ENCODE data around the gene ITGB3BP.
"Not testable (repeated sequence)": the region's sequence is repeated elsewhere in the genome, so short reads cannot be mapped to it uniquely, and the experiment has no call there.

Gene ITGB3BP, protein sequence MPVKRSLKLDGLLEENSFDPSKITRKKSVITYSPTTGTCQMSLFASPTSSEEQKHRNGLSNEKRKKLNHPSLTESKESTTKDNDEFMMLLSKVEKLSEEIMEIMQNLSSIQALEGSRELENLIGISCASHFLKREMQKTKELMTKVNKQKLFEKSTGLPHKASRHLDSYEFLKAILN

GRCh38 chr1:63522891-63523728, at the start of gene ITGB3BP, which contains the start of gene EFCAB7:
Gene ITGB3BP (minus strand): TSS chr1:63523225. CDS start chr1:63523133, 92 bp downstream.
Gene EFCAB7 (plus strand): TSS chr1:63523525. CDS start chr1:63525573, 2,048 bp downstream.
- peak; percentile 83 for DNase-seq (ENCODE audit: low spot score)

DNA sequence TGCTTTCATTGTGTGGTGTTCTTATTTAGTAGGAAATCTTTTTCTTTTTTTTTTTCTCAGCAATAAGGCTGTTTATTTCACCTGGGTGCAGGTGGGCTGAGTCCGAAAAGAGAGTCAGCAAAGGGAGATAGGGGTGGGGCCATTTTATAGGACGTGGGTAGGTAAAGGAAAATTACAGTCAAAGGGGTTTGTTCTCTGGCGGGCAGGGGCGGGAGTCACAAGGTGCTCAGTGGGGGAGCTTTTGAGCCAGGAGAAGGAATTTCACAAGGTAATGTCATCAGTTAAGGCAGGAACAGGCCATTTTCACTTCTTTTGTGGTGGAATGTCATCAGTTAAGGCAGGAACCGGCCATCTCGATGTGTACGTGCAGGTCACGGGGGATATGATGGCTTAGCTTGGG, 49.7 kb upstream of the ITGB3BP start:
- DNase-seq (ENCODE audit: low spot score) = not testable (repeated sequence)

- no peak for DNase-seq (ENCODE audit: low spot score)
These were observed 46.8 kb upstream of the ITGB3BP start for GRCh38 chr1:63569640-63570316.

DNA sequence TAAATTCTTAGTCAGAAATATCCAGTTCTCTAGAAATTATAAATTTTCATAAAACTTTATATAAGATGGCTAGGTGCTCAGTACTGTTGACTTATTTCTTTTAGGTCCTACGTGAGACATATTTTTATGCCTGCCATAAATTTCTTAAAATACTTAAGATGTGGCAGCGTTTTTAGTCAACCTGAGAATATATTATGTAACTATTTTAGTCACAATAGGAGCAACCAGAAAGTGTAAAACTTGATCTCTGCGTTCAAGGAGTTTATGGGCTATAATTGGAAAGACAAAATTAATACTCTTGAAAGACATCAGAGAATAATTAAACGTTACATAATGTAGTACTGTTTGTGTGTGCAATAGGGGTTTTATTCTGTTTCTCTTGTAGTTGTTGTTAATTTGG, 46.0 kb upstream of the ITGB3BP start:
- DNase-seq (ENCODE audit: low spot score) = no peak

GRCh38 chr1:63563745-63564144, 40.7 kb upstream of the ITGB3BP start:
- no peak for DNase-seq (ENCODE audit: low spot score)

DNA sequence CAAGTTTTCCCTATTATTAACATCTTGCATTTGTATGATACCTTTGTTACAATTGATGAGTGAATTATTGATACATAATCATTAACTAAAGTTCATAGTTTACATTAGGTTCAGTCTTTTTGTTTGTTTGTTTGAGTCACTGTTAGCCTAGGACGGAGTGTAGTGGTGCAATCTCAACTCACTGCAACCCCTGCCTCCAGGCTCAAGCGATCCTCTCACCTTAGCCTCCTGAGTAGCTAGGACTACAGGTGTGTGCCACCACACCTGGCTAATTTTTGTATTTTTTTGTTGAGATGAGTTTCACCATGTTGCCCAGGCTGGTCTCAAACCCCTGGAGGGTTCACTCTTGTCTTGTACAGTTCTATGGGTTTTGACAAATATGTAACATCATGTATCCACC, 36.3 kb upstream of the ITGB3BP start:
- DNase-seq (ENCODE audit: low spot score) = no peak

GRCh38 chr1:63557365-63557987, 34.5 kb upstream of the ITGB3BP start:
- DNase-seq (ENCODE audit: low spot score) = peak; percentile 14

DNA sequence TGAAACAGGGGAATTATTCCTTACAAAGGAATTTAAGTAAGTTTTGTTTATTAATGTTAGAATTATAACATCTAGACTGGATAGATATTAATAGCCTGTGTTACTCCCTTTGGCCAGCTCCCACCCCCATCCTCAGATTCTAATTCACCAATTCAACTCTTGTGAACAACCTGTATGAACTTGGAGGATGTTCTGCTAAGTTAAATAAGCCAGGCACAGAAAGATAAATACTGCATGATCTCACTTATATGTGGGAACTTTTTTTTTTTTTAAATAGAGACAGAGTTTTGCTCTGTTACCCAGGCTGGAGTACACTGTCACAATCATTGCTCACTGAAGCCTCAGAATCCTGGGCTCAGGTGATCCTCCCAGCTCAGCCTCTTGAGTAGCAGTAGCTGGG, 32.5 kb upstream of the ITGB3BP start:
- DNase-seq (ENCODE audit: low spot score) = no peak

DNA sequence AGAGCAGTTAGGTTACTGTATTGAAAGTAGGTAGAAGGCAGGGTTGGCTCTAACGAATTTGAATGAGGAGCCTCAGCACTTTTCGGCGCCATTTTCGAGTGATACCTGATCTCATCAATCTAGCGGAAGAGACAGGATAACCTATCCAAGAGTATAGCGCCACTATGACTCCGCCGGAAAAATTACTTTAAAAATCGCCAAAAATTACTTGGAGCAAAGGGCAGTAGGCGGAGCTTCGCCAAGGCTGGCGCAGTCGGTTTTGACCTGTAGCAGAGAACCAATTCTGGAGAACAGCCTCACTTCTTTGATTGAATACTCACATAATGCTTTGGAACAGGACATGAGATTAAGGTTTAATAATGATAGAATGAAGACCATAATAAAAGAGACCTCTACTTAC, 25.9 kb upstream of the ITGB3BP start:
- no peak for DNase-seq (ENCODE audit: low spot score)

- DNase-seq (ENCODE audit: low spot score) = no peak
These were observed 25.3 kb upstream of the ITGB3BP start for GRCh38 chr1:63548303-63548702.

GRCh38 chr1:63547621-63548294, 24.7 kb upstream of the ITGB3BP start:
- DNase-seq (ENCODE audit: low spot score) = no peak

- no peak for DNase-seq (ENCODE audit: low spot score)
These were observed 22.8 kb upstream of the ITGB3BP start for GRCh38 chr1:63545780-63546179.

GRCh38 chr1:63537940-63538339, 14.9 kb upstream of the ITGB3BP start:
- DNase-seq (ENCODE audit: low spot score) = peak; percentile 5

GRCh38 chr1:63537006-63537405, 14.0 kb upstream of the ITGB3BP start:
- no peak for DNase-seq (ENCODE audit: low spot score)

DNA sequence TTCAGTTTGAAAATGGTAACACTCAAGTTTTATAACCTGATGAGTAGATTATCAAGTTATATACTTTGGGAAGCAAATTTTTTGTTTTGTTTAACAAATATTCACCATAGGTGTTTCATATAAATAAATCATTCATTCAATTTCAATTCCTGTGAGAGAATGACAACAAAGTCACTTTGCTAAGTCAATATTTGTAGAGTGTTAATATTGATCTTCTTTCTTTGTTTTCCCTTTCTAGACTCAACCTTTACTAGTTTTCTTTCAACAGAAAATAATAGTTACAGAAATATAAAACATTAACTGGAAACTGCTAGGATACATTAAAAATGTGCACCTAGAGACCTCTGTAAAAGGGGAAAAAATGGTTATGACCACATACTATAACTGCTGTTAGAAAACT, 11.4 kb upstream of the ITGB3BP start:
- DNase-seq (ENCODE audit: low spot score) = no peak

DNA sequence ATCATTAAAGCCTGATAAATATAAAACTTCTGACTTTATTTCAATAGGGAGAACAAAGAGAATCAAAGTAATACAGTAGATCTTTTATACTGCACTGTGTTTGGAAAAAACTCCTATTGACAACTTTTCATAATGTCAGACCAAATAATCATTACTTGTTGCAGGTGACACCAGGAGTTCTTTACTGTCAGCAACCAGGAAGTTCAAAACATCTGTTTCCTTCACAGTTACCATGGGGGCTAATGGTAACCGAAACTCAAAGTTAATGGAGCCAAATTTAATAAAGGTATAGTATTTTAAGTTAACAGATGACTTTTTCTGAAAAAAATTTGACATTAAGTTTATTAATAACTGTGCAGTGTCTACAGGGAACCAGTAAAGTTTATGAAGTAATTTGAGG, 10.9 kb upstream of the ITGB3BP start:
- DNase-seq (ENCODE audit: low spot score) = no peak

GRCh38 chr1:63532727-63533126, 9.7 kb upstream of the ITGB3BP start:
- DNase-seq (ENCODE audit: low spot score) = no peak

GRCh38 chr1:63524201-63524600, 1.2 kb upstream of the ITGB3BP start:
- DNase-seq (ENCODE audit: low spot score) = peak; percentile 11

GRCh38 chr1:63523738-63524137, 713 bp upstream of the ITGB3BP start:
- DNase-seq (ENCODE audit: low spot score) = peak; percentile 14

- no peak for DNase-seq (ENCODE audit: low spot score)
These were observed 6.4 kb downstream of the ITGB3BP start for GRCh38 chr1:63516629-63517028.

- no peak for DNase-seq (ENCODE audit: low spot score)
These were observed 10.4 kb downstream of the ITGB3BP start for GRCh38 chr1:63512584-63512983.

DNA sequence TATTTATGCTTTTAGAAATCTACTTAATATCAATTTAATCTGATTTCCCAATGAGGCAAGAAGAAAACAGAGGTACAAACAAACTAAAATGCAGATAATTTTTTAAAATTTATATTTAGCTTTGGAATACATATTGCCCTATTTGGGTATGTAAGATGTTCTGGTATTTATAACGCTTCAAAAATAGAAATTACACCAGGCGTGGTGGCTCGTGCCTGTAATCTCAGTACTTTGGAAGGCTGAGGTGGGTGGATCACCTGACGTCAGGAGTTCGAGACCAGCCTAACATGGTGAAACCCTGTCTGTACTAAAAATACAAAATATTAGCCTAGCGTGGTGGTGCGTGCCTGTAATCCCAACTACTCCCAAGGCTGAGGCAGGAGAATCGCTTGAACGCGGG, 13.3 kb downstream of the ITGB3BP start:
- DNase-seq (ENCODE audit: low spot score) = no peak
